ENCODE data around the gene PCDH7.

Gene PCDH7

GRCh38 chr4:30770049-30770549 is 49.9 kb downstream of the PCDH7 start (continued):
- TF ChIP-seq ZBTB11 (tag by site-specific recombination; conservative IDR thresholded peaks at IDR 0.05; ENCODE audit: low read depth): no peak
- TF ChIP-seq ZBTB17 (tag by site-specific recombination; IDR thresholded peaks at IDR 0.05): peak; percentile 52
- TF ChIP-seq ZNF404 (tag by site-specific recombination; IDR thresholded peaks at IDR 0.05): no peak
- no peak for TF ChIP-seq ZNF10 (tag by site-specific recombination; IDR thresholded peaks at IDR 0.05)
- TF ChIP-seq ZNF398 (tag by site-specific recombination; IDR thresholded peaks at IDR 0.05): no peak
- TF ChIP-seq ZNF335 (tag by site-specific recombination; conservative IDR thresholded peaks at IDR 0.05): no peak
- TF ChIP-seq ZNF157 (tag by site-specific recombination; IDR thresholded peaks at IDR 0.05): no peak
- no peak for TF ChIP-seq REPIN1 (tag by site-specific recombination; IDR thresholded peaks at IDR 0.05; ENCODE audit: low read depth)
- TF ChIP-seq ZBTB6 (tag by site-specific recombination; IDR thresholded peaks at IDR 0.05): no peak
- TF ChIP-seq ZNF24 (tag by site-specific recombination; IDR thresholded peaks at IDR 0.05): peak; percentile 52; the same call in 1 of the 2 replicates
- TF ChIP-seq SP7 (tag by site-specific recombination; IDR thresholded peaks at IDR 0.05): peak; percentile 62
- TF ChIP-seq ZNF513 (tag by site-specific recombination; IDR thresholded peaks at IDR 0.05): no peak
- no peak for TF ChIP-seq SALL2 (tag by site-specific recombination; IDR thresholded peaks at IDR 0.05; ENCODE audit: borderline replicate concordance)
- TF ChIP-seq ZNF394 (tag by site-specific recombination; IDR thresholded peaks at IDR 0.05; ENCODE audit: borderline replicate concordance): peak; percentile 33; the same call in 1 of the 2 replicates
- no peak for TF ChIP-seq MYNN (tag by site-specific recombination; IDR thresholded peaks at IDR 0.05; ENCODE audit: borderline replicate concordance)
- no peak for TF ChIP-seq ZNF221 (tag by site-specific recombination; IDR thresholded peaks at IDR 0.05; ENCODE audit: borderline replicate concordance)
- TF ChIP-seq KLF16 (tag by site-specific recombination; IDR thresholded peaks at IDR 0.05): no peak
- TF ChIP-seq TCF7L2 (IDR thresholded peaks at IDR 0.05; ENCODE audit: borderline replicate concordance, low read depth, low read length): no peak
- no peak for TF ChIP-seq ZNF623 (tag by site-specific recombination; IDR thresholded peaks at IDR 0.05)
- no peak for TF ChIP-seq ZNF777 (tag by site-specific recombination; IDR thresholded peaks at IDR 0.05; ENCODE audit: borderline replicate concordance)
- TF ChIP-seq ZNF37A (tag by site-specific recombination; IDR thresholded peaks at IDR 0.05): no peak
- TF ChIP-seq OVOL3 (tag by site-specific recombination; IDR thresholded peaks at IDR 0.05): no peak
- 0 out of 2 replicates have a peak, but pooled peaks have one; percentile 18 for TF ChIP-seq ZEB2 (tag by site-specific recombination; IDR thresholded peaks at IDR 0.05)
- TF ChIP-seq ZBTB21 (tag by site-specific recombination; IDR thresholded peaks at IDR 0.05): 0 out of 2 replicates have a peak, but pooled peaks have one; percentile 17
- TF ChIP-seq ZNF174 (tag by site-specific recombination; IDR thresholded peaks at IDR 0.05): no peak
- TF ChIP-seq SP3 (tag by site-specific recombination; IDR thresholded peaks at IDR 0.05): no peak
- no peak for TF ChIP-seq ZNF114 (tag by site-specific recombination; IDR thresholded peaks at IDR 0.05)
- no peak for TF ChIP-seq WT1 (tag by site-specific recombination; IDR thresholded peaks at IDR 0.05)
- no peak for TF ChIP-seq ZNF121 (tag by site-specific recombination; IDR thresholded peaks at IDR 0.05)
- peak; percentile 74 for TF ChIP-seq ZNF629 (tag by site-specific recombination; IDR thresholded peaks at IDR 0.05)
- TF ChIP-seq ZNF26 (tag by site-specific recombination; IDR thresholded peaks at IDR 0.05): no peak
- TF ChIP-seq ZNF624 (tag by site-specific recombination; IDR thresholded peaks at IDR 0.05): no peak

All from HEK293 (cell line).